CD4-positive, alpha-beta T cell treated with Interleukin-10 for 1 hour (primary cell): ENCODE data around the gene SLC39A8.

ENCODE experiments used
- DNase-seq: peaks from one replicate; pipeline ENCODE4 v3.0.0-alpha.2; 2020

SLC39A8 gene

GRCh38 chr4:102222838-102223409 is 122.4 kb downstream of the SLC39A8 start:
- no peak for DNase-seq

- no peak for DNase-seq
Observed at GRCh38 chr4:102219129-102219528, 126.2 kb downstream of the SLC39A8 start.

DNA sequence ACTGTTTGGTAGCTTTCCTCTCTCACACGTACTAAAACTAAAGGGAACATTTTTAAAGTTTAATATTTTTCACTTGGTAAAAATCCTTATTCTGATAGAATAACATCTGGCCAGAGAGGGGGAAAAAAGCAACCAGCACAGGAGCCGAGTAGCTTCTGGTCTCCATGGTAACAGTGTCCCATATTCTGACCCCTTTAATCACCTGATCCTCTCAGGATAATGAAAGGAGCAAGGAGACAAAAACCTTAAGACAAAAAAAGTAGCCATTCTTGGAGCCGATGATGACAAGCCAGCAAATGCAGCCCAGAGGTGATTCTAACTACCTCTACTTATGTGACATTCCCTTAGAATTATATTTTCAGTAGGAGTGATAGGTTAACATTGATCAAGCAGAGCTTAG is 126.6 kb downstream of the SLC39A8 start:
- no peak for DNase-seq

- DNase-seq: no peak
Observed at GRCh38 chr4:102217775-102218355, 127.4 kb downstream of the SLC39A8 start.

GRCh38 chr4:102217345-102217744 is 127.9 kb downstream of the SLC39A8 start:
- DNase-seq: no peak

DNA sequence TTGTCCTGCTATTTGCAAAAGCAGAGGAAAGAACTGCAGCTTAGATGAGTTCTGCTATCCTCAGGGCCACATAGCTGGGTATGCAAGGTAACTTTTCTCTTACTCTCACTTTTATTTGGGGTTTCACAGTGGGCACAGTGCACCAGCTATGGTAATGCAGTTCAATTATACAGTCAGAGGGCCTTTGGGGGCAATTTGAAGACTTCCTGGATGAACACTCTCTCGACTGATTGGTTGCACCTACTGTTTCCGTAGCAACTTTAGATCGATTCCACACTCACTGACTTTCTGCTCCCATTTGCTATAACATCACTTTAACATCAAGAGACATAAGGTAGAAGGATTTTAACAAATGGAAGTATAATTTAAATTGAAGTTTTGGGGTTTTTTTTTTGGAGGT is 128.6 kb downstream of the SLC39A8 start:
- no peak for DNase-seq

- no peak for DNase-seq
Observed at GRCh38 chr4:102213031-102213430, 132.3 kb downstream of the SLC39A8 start.
